Body of pancreas (tissue), 4 donors: ENCODE results near the gene FLOT1.

Experiments used
- CTCF ChIP-seq, 7 experiments: fragments of 450-650 bp in 4 of 7; fragments of 200-600 bp in 3 of 7; sonication (generic) in 3 of 7; IDR thresholded peaks; one replicate each; pipeline ENCODE4 v1.5.1; 2016 to 2019; ENCODE audit warnings: antibody characterized with exemption in 7 of 7
- POLR2A ChIP-seq, 3 donors: fragments of 450-650 bp; IDR thresholded peaks; one replicate each; pipeline ENCODE4 v1.6.1; 2016; ENCODE audit warnings: antibody characterized with exemption in 3 of 3, mild to moderate bottlenecking in 2 of 3

GRCh38 chr6:30742316-30743098 is at the start of gene FLOT1:
- TF ChIP-seq POLR2A (IDR thresholded peaks at IDR 0.05) (peak; percentile 88 to 92 (median 90)), CTCF (IDR thresholded peaks at IDR 0.05) (peak in 1 of 7 experiments; percentile 9)
